K562 (cell line): ENCODE results near the gene MSH2. TPM values are rescaled to one million over a fixed set of nuclear protein-coding genes. Genes with fewer than 3 reads are reported as not detected.
A peak's percentile ranks its signal among the peaks of the same experiment; 100 is the strongest.

ENCODE experiments used
- ATAC-seq: fragments of 200-7000 bp; cut with Tn5 transposase; 3 replicates; pipeline ENCODE4 v1.9.1; 2020; ENCODE audit warnings: moderate library complexity
- BruUV-seq: library from RNA; stranded (reverse); fragments of 400-500 nt; replicated peaks from 2 replicates; lab custom pipeline; 2021; lab: Mats Ljungman, UMichigan
- CTCF ChIA-PET: fragments of 300-600 bp; formaldehyde crosslinking; extraction: SDS; loops from one replicate; lab custom pipeline; 2021; ENCODE audit warnings: low intra/inter-chr PET ratio; lab: Yijun Ruan, JAX
- POLR2A ChIA-PET: fragments of 300-600, 350-650 bp; sonication (Branson Sonifier 250); formaldehyde crosslinking; extraction: SDS; loops from one replicate; lab custom pipeline; 2021; ENCODE audit warnings: antibody characterized with exemption, inconsistent platforms; lab: Yijun Ruan, JAX
- DNase-seq, 4 experiments: peaks; one replicate each; pipeline versions ENCODE4 v3.0.0 to v3.0.0-alpha.2; 2011 to 2018; ENCODE audit warnings: low spot score in 3 of 4, mixed read lengths in 3 of 4; ENCODE audit errors: extremely low read depth in 1 of 4
- FAIRE-seq: peaks from 2 replicates; lab custom pipeline; 2011; peaks lifted over from hg19 to GRCh38; lab: Jason Lieb, UNC
- H2AFZ ChIP-seq: 2 replicates; pipeline ENCODE4 v1.6.0; 2011; ENCODE audit warnings: low read depth, low read length, control low read depth, inconsistent platforms
- H3K27ac ChIP-seq: fragments of 200-600 bp; 3 replicates; pipeline ENCODE4 v1.8.0; 2011; ENCODE audit warnings: low read depth, mild to moderate bottlenecking, control low read depth, inconsistent platforms, low read length, moderate library complexity, mixed read lengths; ENCODE audit errors: extremely low read depth
- H3K27me3 ChIP-seq, 2 experiments: fragments of 300-600 bp in 1 of 2; 2 replicates in 1 of 2; 3 replicates in 1 of 2; pipeline versions ENCODE4 v1.6.0 to v1.8.0; 2011; ENCODE audit warnings: inconsistent platforms in 2 of 2, low read length in 2 of 2, mild to moderate bottlenecking in 1 of 2, mixed read lengths in 1 of 2, moderate library complexity in 1 of 2; ENCODE audit not compliant: control insufficient read depth in 2 of 2, insufficient read depth in 2 of 2
- H3K36me3 ChIP-seq: fragments of 300-600 bp; 3 replicates; pipeline ENCODE4 v1.8.0; 2011; ENCODE audit warnings: mild to moderate bottlenecking, low read length, inconsistent platforms; ENCODE audit not compliant: control insufficient read depth, insufficient read depth
- H3K4me1 ChIP-seq, 2 experiments: fragments of 200-600 bp in 1 of 2; replicated peaks in 1 of 2; 2 replicates in 1 of 2; 3 replicates in 1 of 2; pipeline versions ENCODE4 v1.5.1 to v1.8.0; 2011; ENCODE audit warnings: inconsistent platforms in 2 of 2, low read length in 2 of 2, mild to moderate bottlenecking in 1 of 2, mixed read lengths in 1 of 2, moderate library complexity in 1 of 2; ENCODE audit not compliant: control insufficient read depth in 2 of 2, insufficient read depth in 2 of 2
- H3K4me2 ChIP-seq: 2 replicates; pipeline ENCODE4 v1.6.1; 2011; ENCODE audit warnings: low read length, control low read depth, inconsistent platforms, mixed read lengths; ENCODE audit not compliant: insufficient read depth
- H3K4me3 ChIP-seq: fragments of 200-600 bp; sonication (generic), shearing (Covaris generic); 2 replicates; pipeline ENCODE4 v1.5.1; 2016; ENCODE audit warnings: control low read depth, inconsistent platforms
- H3K79me2 ChIP-seq: fragments of 200-600 bp; 3 replicates; pipeline ENCODE4 v1.8.0; 2011; ENCODE audit warnings: low read length, inconsistent platforms; ENCODE audit not compliant: control insufficient read depth, insufficient read depth
- H3K9ac ChIP-seq, 2 experiments: 2 replicates each; pipeline versions ENCODE4 v1.6.0 to v1.6.1; 2011; ENCODE audit warnings: low read depth in 2 of 2, low read length in 2 of 2, control low read depth in 1 of 2, inconsistent platforms in 1 of 2, mild to moderate bottlenecking in 1 of 2, mixed read lengths in 1 of 2; ENCODE audit not compliant: insufficient read depth in 1 of 2
- H3K9me1 ChIP-seq: one replicate; pipeline ENCODE4 v1.6.0; 2011; ENCODE audit warnings: inconsistent platforms, mild to moderate bottlenecking, low read length, moderate library complexity; ENCODE audit not compliant: control insufficient read depth, insufficient read depth
- H3K9me3 ChIP-seq: replicated peaks from 2 replicates; pipeline ENCODE4 v1.5.1; 2011; ENCODE audit warnings: low read depth, low read length, inconsistent platforms; ENCODE audit not compliant: control insufficient read depth, insufficient read depth
- H4K20me1 ChIP-seq: replicated peaks from 2 replicates; pipeline ENCODE4 v1.6.1; 2011; ENCODE audit warnings: low read length, inconsistent platforms, mixed read lengths; ENCODE audit not compliant: control insufficient read depth, insufficient read depth
- CEBPB ChIP-seq: fragments of 450-650 bp; IDR thresholded peaks from 2 replicates; pipeline ENCODE4 v1.6.1; 2016; ENCODE audit warnings: missing genetic modification characterization, missing compliant biosample characterization
- CTCFL ChIP-seq: IDR thresholded peaks from 2 replicates; pipeline ENCODE4 v1.6.1; 2011; ENCODE audit warnings: borderline replicate concordance, low read depth, mild to moderate bottlenecking, moderate library complexity, low read length; ENCODE audit not compliant: insufficient read depth, poor library complexity, severe bottlenecking
- DNMT1 ChIP-seq: fragments of 450-650 bp; IDR thresholded peaks from 2 replicates; pipeline ENCODE4 v1.6.1; 2016; ENCODE audit warnings: antibody characterized with exemption, mild to moderate bottlenecking
- NFRKB ChIP-seq: fragments of 450-650 bp; IDR thresholded peaks from 2 replicates; pipeline ENCODE4 v1.6.1; 2016; ENCODE audit warnings: low read depth
- RFX1 ChIP-seq: fragments of 450-650 bp; IDR thresholded peaks from 2 replicates; pipeline ENCODE4 v1.6.1; 2016; ENCODE audit warnings: mild to moderate bottlenecking, moderate library complexity
- RNF2 ChIP-seq: sonication (generic); IDR thresholded peaks from 2 replicates; pipeline ENCODE4 v1.6.1; 2016
- ZBED1 ChIP-seq: IDR thresholded peaks from 2 replicates; pipeline ENCODE4 v1.6.1; 2014
- ZNF354B ChIP-seq: fragments of 250-450 bp; sonication (Bioruptor Pico); IDR thresholded peaks from 2 replicates; pipeline ENCODE4 v1.4.0; 2020
- WGBS: fragments of 100-300 bp; shearing (Covaris generic); methylation state at CpG from one replicate; pipeline ENCODE4 v1.1.6; 2016; ENCODE audit warnings: low coverage, mixed read lengths; ENCODE audit not compliant: insufficient coverage; ENCODE audit errors: missing lambda C conversion rate; 5-methylcytosine and 5-hydroxymethylcytosine counted together
- in situ Hi-C: fragments of 300-500 bp; cut with MboI; formaldehyde crosslinking; loops from 4 replicates; pipeline ENCODE4 v1.15.0; 2018; ENCODE audit warnings: inconsistent platforms, mixed read lengths
- intact Hi-C: fragments of 100-400 bp; cut with micrococcal nuclease; formaldehyde crosslinking; loops from 2 replicates; pipeline ENCODE4 v1.14.2; 2022
- polyA plus RNA-seq, 8 experiments: library from polyadenylated mRNA; depleted of rRNA in 4 of 8; stranded (reverse) in 5 of 8; unstranded in 3 of 8; fragments of >200 nt; fragmentation: Nextera tagmentation in 2 of 8; fragmentation: Illumina TruSeq in 1 of 8; extraction: Ambion mirVana in 2 of 8; extraction: Trizol in 1 of 8; gene quantifications; 2 replicates each; pipeline versions ENCODE4 v1.2.1 to v1.2.3, GENCODE V29; 2011 to 2014; ENCODE audit warnings: inconsistent platforms in 1 of 8, missing spikeins in 1 of 8
- total RNA-seq, 7 experiments: library from RNA; depleted of rRNA in 6 of 7; stranded (reverse); fragments of >200 nt in 6 of 7; fragmentation: Illumina TruSeq in 2 of 7; extraction: Trizol in 2 of 7; gene quantifications; 2 replicates each; pipeline versions ENCODE4 v1.2.1 to v1.2.3, GENCODE V29; 2011 to 2021; ENCODE audit warnings: low replicate concordance in 1 of 7

Gene MSH2
- total and polyA plus RNA-seq, 9 of the 15 experiments (the other 6 are each of a cell fraction or from before 2014, with no cell fraction given): 51.8 to 139 (median 113) TPM

GRCh38 chr2:47518497-47519146 lies 115.7 kb downstream of the MSH2 start:
- WGBS: 43% methylated on average over 12 of the region's 12 CpGs
- ATAC-seq (no peak), DNase-seq (no peak), FAIRE-seq (no peak)
- H3K27ac ChIP-seq: no peak overlapping the region
- no peaks in the 10 kb centered on the region for H4K20me1 ChIP-seq
- TF ChIP-seq RFX1 (peak; percentile 63), RNF2 (no peak), DNMT1 (no peak), CEBPB (tag) (no peak), CTCFL (no peak), ZBED1 (no peak), ZNF354B (no peak), NFRKB (no peak)
- ChIA-PET POLR2A (interaction anchor here (0.5 kb wide), 1 partner anchor 74 kb away, joined by 3 read pairs; no protein-coding TSS in a partner anchor), CTCF (no interaction called here)
- no peaks in the 10 kb centered on the region for H3K79me2 ChIP-seq
- H3K9me3 ChIP-seq: no peaks in the 10 kb centered on the region
- peaks cover 6 to 12% of the 10 kb centered on the region in 2 experiments for H3K4me1 ChIP-seq
- H3K9me1 ChIP-seq: no peaks in the 10 kb centered on the region
- H3K4me2 ChIP-seq: no peak overlapping the region
- 0 out of 2 replicates have a peak overlapping the region, but pooled peaks have one; percentile 9 for H2AFZ ChIP-seq
- intact Hi-C loops: no loop called here
- no peak overlapping the region for H3K9ac ChIP-seq
- H3K27me3 ChIP-seq: peaks cover 2 to 30% of the 10 kb centered on the region in 2 experiments; a peak in 4 of 5 replicates
- BruUV-seq: no TSS peak
- H3K4me3 ChIP-seq: no peak overlapping the region
- H3K36me3 ChIP-seq: no peaks in the 10 kb centered on the region
- in situ Hi-C loops: no loop called here
